Activated CD4-positive, alpha-beta memory T cell treated with anti-CD3 and anti-CD28 coated beads, Interleukin-2, amount 10 ng/mL, durations not matched to agents 7 days and 5 days (primary cell): ENCODE data around the gene GALNT2. TPM values are rescaled to one million over a fixed set of nuclear protein-coding genes. Genes with fewer than 3 reads are reported as not detected.

Experiments used
- CTCF ChIA-PET: fragments of 350-600 bp; sonication (Branson Sonifier 250); formaldehyde crosslinking; loops from one replicate; lab custom pipeline; 2021; ENCODE audit warnings: antibody characterized with exemption, inconsistent platforms; lab: Charles Lee
- POLR2A ChIA-PET: fragments of 350-600 bp; sonication (Branson Sonifier 250); formaldehyde crosslinking; loops from one replicate; lab custom pipeline; 2021; ENCODE audit warnings: antibody characterized with exemption; lab: Charles Lee
- DNase-seq: peaks from one replicate; pipeline ENCODE4 v3.0.0-alpha.2; 2020
- H3K27ac Mint-ChIP-seq: one replicate; pipeline ENCODE4 v1.8.0; 2021; ENCODE audit warnings: mild to moderate bottlenecking, mixed read lengths
- H3K27me3 Mint-ChIP-seq: one replicate; pipeline ENCODE4 v1.8.0; 2021; ENCODE audit warnings: mixed read lengths
- H3K36me3 Mint-ChIP-seq: one replicate; pipeline ENCODE4 v1.8.0; 2021; ENCODE audit warnings: low read depth, mixed read lengths
- H3K4me1 Mint-ChIP-seq: one replicate; pipeline ENCODE4 v1.8.0; 2021; ENCODE audit warnings: mixed read lengths
- H3K4me3 Mint-ChIP-seq: one replicate; pipeline ENCODE4 v1.8.0; 2021; ENCODE audit warnings: mild to moderate bottlenecking, mixed read lengths
- H3K9me3 Mint-ChIP-seq: one replicate; pipeline ENCODE4 v1.8.0; 2021; ENCODE audit warnings: mixed read lengths
- total RNA-seq, 2 experiments: library from RNA; stranded (reverse); gene quantifications; one replicate each; pipeline ENCODE4 v1.2.3, GENCODE V29; 2021

Gene GALNT2
- total RNA-seq, 2 experiments from 2014 or later, result 18.7 to 19.1 TPM

DNA sequence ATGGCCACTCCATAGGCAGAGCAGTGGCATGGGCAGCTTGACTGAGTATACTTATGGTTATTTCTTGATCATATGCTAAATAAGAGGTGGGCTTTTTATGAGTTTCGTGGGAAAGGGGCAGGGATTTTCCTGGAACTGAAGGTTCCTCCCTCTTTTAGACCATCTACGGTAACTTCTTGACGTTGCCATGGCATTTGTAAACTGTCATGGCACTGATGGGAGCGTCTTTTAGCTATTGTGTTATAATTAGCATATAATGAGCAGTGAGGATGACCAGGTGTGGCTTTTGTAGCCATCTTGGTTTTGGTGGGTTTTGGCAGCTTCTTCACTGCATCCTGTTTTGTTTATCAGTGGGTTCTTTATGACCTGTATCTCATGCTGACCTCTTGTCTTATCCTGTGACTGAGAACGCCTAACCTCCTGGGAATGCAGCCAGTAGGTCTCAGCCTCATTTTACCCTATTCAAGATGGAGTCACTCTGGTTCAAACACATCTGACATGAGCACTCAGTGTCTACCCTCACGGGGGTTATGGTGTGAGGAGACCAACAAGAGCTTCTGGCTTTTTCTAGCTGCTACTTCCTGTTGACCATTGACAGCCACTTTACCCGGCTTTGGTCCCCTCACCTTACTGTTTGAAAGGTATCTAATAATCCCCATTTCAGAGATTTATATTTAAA is 71.7 kb downstream of the GALNT2 start:
- CTCF ChIA-PET, result interaction anchor here (0.6 kb wide), 1 partner anchor 8 kb away, joined by 3 read pairs; no protein-coding TSS in a partner anchor
- POLR2A ChIA-PET, result no interaction called here

DNA sequence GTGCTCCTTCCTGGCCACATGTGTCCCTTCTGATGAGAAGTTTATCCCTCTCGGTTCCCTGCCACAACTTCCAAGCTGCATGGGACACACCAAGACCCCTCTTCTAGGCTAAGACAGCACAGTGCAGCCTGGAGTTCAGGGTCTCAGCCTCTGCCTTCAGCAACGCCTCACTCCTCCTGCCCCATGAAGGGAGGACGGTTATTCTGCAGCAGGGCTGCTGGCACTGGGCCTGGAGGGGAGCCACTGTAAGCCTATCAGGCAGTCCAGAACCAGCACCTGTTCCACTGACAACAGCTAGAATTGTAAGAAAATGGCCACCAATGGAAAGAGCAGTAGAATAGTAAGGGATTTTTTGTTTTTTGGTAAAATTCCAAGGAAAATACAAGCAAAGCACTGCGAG is 72.3 kb downstream of the GALNT2 start:
- CTCF ChIA-PET, result interaction anchor here (0.6 kb wide), 1 partner anchor 9 kb away, joined by 3 read pairs; no protein-coding TSS in a partner anchor
- H3K36me3 Mint-ChIP-seq, result no peaks in the 10 kb centered on the region

More for the DNA sequence above, 71.7 kb downstream of the GALNT2 start:
- Mint-ChIP-seq H3K27ac (no peak overlapping the region), H3K4me3 (no peak overlapping the region), H3K36me3 (no peaks in the 10 kb centered on the region), H3K4me1 (peaks cover 10% of the 10 kb centered on the region), H3K27me3 (no peaks in the 10 kb centered on the region), H3K9me3 (no peaks in the 10 kb centered on the region)
- DNase-seq, result no peak

DNA sequence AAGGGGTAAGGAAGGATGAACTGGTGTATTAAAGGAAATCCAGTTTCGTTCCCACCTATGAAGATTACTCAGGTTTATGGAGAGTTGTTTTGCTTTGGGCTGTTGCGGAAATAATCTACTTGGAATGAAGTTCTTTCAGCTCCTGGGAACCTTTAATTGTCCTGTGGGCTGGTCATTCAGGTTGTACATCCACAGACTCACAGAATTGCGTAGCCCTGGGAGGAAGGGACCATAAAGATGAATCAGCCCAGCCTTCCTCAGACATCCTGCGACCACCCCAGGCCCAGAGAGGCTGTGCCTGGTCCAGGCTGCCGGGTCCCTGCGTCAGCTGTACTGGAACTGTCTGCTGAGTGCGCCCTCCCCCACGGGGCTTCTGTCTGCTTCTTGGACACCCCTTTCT is 72.7 kb downstream of the GALNT2 start:
- POLR2A ChIA-PET, result no interaction called here
- no peak overlapping the region for H3K27ac Mint-ChIP-seq
- H3K27me3 Mint-ChIP-seq, result no peaks in the 10 kb centered on the region
- H3K36me3 Mint-ChIP-seq, result no peaks in the 10 kb centered on the region
- no peaks in the 10 kb centered on the region for H3K9me3 Mint-ChIP-seq
- peaks cover 10% of the 10 kb centered on the region for H3K4me1 Mint-ChIP-seq
- CTCF ChIA-PET, result no interaction called here
- no peak for DNase-seq
- no peak overlapping the region for H3K4me3 Mint-ChIP-seq

More for the DNA sequence above, 72.3 kb downstream of the GALNT2 start:
- Mint-ChIP-seq H3K4me1 (peaks cover 10% of the 10 kb centered on the region), H3K27me3 (no peaks in the 10 kb centered on the region), H3K27ac (no peak overlapping the region), H3K4me3 (no peak overlapping the region), H3K9me3 (no peaks in the 10 kb centered on the region)
- no peak for DNase-seq
- POLR2A ChIA-PET, result no interaction called here

DNA sequence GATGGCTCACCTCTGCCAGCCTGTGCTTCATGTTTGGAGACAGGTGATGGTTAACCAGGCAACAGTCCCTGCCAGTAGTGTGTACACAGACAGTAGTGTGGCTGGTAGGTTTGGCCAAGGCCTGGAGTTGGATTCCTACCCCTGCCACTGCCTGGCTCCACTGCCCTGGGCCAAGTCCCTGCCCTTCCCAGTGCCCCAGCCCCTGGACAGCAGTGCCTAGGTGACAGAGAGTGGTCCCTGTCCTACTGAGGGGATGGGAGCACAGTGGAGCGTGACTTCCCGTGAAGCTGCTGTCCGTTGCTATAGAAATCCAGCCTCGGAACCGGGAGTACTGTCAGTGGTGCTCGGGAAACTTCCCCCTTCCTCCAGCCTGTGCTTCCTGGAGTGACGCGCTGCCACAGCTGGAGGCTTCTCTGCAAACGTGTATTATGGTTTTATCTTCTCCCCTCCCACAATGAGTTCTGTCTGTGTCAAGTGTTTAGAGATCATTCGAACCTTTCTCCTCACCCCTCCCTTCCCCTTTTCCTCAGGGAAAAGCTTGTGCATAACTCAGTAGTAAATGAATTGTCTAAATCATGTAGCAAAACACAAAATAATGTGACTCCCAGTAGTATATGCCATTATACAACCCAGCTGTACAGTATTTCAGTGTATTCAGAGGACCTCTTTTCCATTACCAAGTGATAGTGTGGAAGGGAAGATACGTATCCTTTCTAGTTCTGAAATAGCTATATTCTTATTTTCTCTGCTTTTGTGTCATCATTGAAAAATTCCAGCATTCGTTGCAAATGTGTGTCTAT is 73.4 kb downstream of the GALNT2 start:
- CTCF ChIA-PET, result no interaction called here

DNA sequence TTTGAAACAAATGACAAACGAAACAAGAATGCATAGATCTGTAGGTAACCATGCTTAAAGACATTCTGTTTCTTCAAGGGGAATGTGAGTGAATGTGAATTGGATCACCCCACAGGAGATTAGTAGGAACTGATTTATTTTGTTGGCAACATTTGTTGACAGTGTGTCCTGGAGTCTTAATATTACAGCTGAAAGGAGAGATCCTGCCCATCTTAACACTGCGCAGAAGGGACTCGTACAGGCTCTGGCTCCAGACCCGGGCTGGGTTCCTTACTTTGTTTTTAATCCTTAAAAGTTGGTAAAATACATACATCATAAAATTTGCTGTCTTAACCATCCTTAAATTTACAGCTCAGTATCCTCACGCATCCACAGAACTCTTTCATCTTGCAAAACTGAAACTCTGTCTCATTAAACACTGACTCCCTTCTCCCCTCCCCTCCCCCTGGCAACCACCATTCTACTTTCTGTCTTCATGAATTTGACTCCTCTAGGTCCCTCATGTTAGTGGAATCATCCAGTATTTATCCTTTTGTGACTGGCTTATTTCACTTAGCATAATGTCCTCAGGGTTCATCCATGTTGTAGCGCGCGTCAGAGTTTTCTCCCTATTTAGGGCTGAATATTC is 74.1 kb downstream of the GALNT2 start:
- Mint-ChIP-seq H3K9me3 (no peaks in the 10 kb centered on the region), H3K36me3 (no peaks in the 10 kb centered on the region), H3K4me3 (no peak overlapping the region), H3K4me1 (peaks cover 13% of the 10 kb centered on the region), H3K27me3 (no peaks in the 10 kb centered on the region), H3K27ac (no peak overlapping the region)
- DNase-seq, result no peak
- ChIA-PET CTCF (no interaction called here), POLR2A (interaction anchor here (0.5 kb wide), 1 partner anchor 9 kb away, joined by 3 read pairs; no protein-coding TSS in a partner anchor)

More for the DNA sequence above, 73.4 kb downstream of the GALNT2 start:
- Mint-ChIP-seq H3K4me3 (no peak overlapping the region), H3K4me1 (peaks cover 10% of the 10 kb centered on the region), H3K27ac (no peak overlapping the region), H3K27me3 (no peaks in the 10 kb centered on the region), H3K9me3 (no peaks in the 10 kb centered on the region), H3K36me3 (no peaks in the 10 kb centered on the region)
- POLR2A ChIA-PET, result interaction anchor here (0.5 kb wide), 1 partner anchor 9 kb away, joined by 3 read pairs; no protein-coding TSS in a partner anchor
- DNase-seq, result no peak

DNA sequence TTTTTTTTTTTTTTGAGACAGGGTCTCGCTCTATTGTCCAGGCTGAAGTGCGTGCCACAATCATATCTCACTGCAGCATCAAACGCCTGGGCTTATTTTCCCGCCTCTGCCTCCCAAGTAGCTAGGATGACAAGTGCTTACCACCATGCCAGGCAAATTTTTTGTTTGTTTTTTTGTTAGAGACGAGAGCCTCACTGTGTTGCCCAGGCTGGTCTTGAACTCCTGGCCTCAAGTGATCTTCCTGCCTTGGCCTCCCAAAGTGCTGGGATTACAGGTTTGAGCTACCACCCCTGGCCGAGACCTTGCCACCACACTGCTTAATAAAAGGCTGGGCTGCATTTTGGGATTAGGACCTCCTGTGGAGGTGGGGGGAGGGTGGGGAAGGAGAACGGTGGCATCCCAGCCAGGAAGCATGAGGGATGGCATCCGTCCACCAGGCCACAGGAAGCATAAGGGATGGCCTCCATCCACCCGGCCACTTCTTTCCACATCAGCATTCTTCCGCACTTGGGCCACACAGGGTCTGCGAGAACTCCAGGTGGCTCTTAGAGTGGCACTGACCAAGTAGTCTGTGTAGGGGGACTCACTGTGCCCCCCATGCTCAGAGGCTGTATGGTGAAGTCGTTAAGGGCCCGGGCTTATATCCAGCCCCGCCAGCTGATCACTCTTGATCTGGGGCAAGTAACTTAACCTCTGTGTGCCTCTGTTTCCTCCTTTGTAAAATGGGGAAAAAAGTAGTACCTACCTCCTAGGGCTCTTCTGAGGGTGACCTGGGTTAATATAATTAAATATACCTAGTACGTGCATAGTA is 75.0 kb downstream of the GALNT2 start:
- H3K27me3 Mint-ChIP-seq, result no peaks in the 10 kb centered on the region
- POLR2A ChIA-PET, result no interaction called here
- DNase-seq, result no peak
- peaks cover 16% of the 10 kb centered on the region for H3K4me1 Mint-ChIP-seq
- H3K27ac Mint-ChIP-seq, result no peak overlapping the region
- no peaks in the 10 kb centered on the region for H3K9me3 Mint-ChIP-seq
- H3K4me3 Mint-ChIP-seq, result no peak overlapping the region
- CTCF ChIA-PET, result no interaction called here
- no peaks in the 10 kb centered on the region for H3K36me3 Mint-ChIP-seq

DNA sequence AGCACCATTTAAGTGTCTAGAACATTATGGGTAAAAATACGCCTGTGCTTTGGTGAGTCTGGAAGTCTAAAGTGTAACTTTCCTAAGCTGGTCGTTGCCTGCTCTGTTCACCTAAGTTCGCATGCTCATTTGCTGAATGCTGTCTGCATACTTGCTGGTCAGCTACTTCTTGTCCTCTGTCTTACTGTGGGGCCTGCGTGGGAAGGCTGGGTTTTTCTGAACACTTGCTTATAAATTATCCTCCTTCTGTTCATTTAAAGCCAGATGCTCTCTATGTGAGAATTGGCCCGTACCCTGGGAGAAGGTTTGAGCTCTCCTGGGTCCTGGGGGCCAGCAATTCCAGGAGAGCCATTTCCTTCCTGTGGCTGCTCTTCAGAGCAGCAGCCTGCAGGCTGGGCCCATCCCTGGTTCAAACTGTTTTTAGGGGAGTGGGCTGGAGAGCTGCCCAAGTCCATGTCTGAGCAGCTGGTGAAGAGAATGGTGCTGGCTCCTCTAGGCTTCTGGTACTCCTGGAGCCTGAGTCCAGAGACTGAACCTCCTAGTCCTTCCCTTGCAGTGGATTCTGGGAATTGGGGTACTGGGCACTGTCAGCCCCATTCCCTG is 75.7 kb downstream of the GALNT2 start:
- DNase-seq, result no peak
- Mint-ChIP-seq H3K27ac (no peak overlapping the region), H3K36me3 (no peaks in the 10 kb centered on the region), H3K27me3 (no peaks in the 10 kb centered on the region), H3K4me1 (peaks cover 16% of the 10 kb centered on the region), H3K4me3 (no peak overlapping the region), H3K9me3 (no peaks in the 10 kb centered on the region)
- CTCF ChIA-PET, result no interaction called here
- POLR2A ChIA-PET, result no interaction called here

DNA sequence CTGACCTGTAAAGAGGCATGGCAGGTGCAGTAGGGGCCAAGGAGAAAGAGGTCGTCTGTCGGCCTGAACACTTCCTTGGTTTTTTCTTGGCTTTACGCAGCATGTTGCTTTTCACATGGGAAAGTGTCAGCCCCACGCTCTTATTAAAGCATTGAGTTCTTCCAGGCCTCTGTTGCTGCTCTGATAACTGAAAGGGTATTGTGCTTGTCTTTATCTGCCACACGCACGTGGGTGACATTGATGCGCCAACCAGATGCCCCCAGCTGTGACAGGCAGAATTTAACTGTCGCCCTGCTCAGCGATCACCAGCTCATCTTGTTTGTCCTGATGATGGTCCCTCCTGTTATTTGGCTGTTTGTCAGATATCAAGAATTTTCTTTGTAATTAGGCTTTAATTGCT is 76.5 kb downstream of the GALNT2 start:
- CTCF ChIA-PET, result no interaction called here
- H3K4me3 Mint-ChIP-seq, result no peak overlapping the region
- no peaks in the 10 kb centered on the region for H3K36me3 Mint-ChIP-seq
- no peak for DNase-seq
- no peaks in the 10 kb centered on the region for H3K27me3 Mint-ChIP-seq
- no peak overlapping the region for H3K27ac Mint-ChIP-seq
- peaks cover 16% of the 10 kb centered on the region for H3K4me1 Mint-ChIP-seq
- H3K9me3 Mint-ChIP-seq, result no peaks in the 10 kb centered on the region
- POLR2A ChIA-PET, result no interaction called here

DNA sequence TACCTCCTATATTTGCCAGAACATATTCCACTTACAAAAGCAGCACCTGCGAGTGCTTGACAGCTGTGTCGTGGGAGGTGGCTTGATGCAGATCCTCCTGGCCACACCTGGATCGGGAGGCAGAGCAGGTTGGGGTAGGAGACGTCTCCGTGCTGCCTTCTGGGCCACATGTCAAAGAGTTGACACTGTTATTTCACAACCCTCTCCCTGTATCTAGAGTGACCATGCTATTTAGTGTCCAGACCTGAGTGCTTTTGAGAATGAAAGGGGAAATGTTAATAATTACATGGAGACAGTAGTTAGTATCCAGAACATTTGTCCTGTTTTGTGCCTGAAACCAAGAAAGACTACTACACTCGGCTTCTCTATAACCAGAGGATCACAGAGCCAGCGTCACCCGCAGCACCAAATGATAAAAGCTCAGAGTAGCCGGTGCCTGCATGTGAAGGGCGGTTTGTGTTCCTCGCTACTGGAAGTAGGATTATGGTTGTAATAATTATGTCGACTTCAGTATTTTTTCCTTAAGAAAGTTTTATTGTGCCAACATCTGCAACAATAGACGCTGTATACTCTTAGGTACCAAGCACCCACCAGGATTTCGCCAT is 77.1 kb downstream of the GALNT2 start:
- Mint-ChIP-seq H3K9me3 (no peaks in the 10 kb centered on the region), H3K4me1 (peaks cover 16% of the 10 kb centered on the region), H3K27me3 (no peaks in the 10 kb centered on the region), H3K27ac (no peak overlapping the region), H3K36me3 (no peaks in the 10 kb centered on the region), H3K4me3 (no peak overlapping the region)
- CTCF ChIA-PET, result no interaction called here
- POLR2A ChIA-PET, result no interaction called here
- no peak for DNase-seq

DNA sequence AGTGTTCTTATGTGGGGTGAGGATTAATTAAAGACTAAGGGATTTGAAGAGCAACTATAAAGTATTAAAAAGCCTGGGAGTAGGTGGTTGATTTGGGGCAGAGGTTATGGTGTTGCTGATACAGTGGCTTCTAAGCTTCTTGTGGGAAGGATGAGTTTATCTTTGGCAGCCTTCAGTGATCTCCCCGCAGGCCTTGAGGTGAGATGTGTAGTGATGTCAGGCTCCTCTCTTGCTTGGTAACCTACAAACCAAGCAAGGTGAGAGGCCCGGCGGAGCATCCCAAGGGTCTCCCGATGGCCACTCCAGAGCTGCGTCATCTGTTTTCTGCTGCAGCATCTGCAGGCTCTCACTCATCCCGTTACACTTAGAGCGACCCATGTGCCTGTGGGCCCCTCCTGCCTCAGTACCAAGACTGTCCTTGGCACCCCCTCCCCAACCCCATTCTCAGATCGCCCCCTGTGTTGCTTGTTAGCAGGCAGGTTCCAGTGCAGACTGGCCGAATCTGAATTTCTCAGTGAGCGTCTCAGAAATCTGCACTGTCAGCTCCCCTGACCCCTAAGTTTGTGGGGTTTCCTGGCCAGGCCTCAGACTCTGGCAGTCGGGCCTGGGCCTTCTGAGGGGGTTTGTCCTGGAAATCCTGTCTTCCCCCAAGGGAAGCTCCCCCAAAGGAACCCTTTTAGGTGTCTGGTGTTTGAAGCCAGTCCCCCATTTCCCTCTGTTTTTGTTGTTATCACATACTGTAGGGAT is 77.9 kb downstream of the GALNT2 start:
- Mint-ChIP-seq H3K4me1 (peaks cover 16% of the 10 kb centered on the region), H3K4me3 (no peak overlapping the region), H3K9me3 (no peaks in the 10 kb centered on the region), H3K27me3 (no peaks in the 10 kb centered on the region), H3K27ac (no peak overlapping the region), H3K36me3 (no peaks in the 10 kb centered on the region)
- CTCF ChIA-PET, result interaction anchor here (0.6 kb wide), 1 partner anchor 685 kb away, joined by 3 read pairs; no protein-coding TSS in a partner anchor
- no peak for DNase-seq
- POLR2A ChIA-PET, result no interaction called here

DNA sequence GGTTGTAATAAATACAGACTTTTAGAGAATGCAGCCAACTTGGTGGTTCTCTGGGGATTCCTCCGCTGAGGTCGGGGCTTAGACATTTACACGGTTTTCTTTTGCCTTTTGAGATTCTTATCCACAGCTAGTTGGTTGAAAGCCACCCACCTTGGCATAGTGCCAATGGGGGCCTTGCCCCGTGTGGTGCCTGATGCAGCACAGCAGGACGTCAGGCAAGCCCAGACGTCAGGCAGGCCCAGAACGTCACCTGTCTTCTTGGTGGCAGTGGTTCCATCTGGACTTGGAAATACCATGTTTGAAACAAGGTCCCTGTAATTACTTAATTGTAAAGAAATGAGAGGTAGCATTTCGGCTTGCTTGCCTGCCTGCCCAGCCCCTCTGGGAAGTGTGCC is 78.5 kb downstream of the GALNT2 start:
- Mint-ChIP-seq H3K27ac (no peak overlapping the region), H3K9me3 (no peaks in the 10 kb centered on the region), H3K36me3 (no peaks in the 10 kb centered on the region), H3K4me3 (no peak overlapping the region), H3K4me1 (peaks cover 15% of the 10 kb centered on the region), H3K27me3 (no peaks in the 10 kb centered on the region)
- DNase-seq, result no peak
- CTCF ChIA-PET, result no interaction called here
- POLR2A ChIA-PET, result no interaction called here
